MG63 (cell line): ENCODE data around the gene JOSD2. TPM values are rescaled to one million over a fixed set of nuclear protein-coding genes. Genes with fewer than 3 reads are reported as not detected.

Experiments
- DNase-seq: peaks from one replicate; pipeline ENCODE4 v3.0.0-alpha.2; 2020
- H3K27me3 ChIP-seq: fragments of 250-450 bp; sonication (Bioruptor Pico); 2 replicates; pipeline ENCODE4 v1.5.1; 2020; ENCODE audit warnings: mild to moderate bottlenecking, moderate library complexity
- H3K36me3 ChIP-seq: fragments of 250-450 bp; sonication (Bioruptor Pico); 2 replicates; pipeline ENCODE4 v1.5.1; 2020; ENCODE audit warnings: mild to moderate bottlenecking, moderate library complexity
- H3K4me3 ChIP-seq: fragments of 250-450 bp; sonication (Bioruptor Pico); 2 replicates; pipeline ENCODE4 v1.5.1; 2020; ENCODE audit warnings: mild to moderate bottlenecking, moderate library complexity
- H3K9me3 ChIP-seq: fragments of 250-450 bp; sonication (Bioruptor Pico); 2 replicates; pipeline ENCODE4 v1.5.1; 2020; ENCODE audit warnings: mild to moderate bottlenecking, moderate library complexity
- total RNA-seq: library from RNA; depleted of rRNA; stranded (reverse); fragments of >200 nt; shearing (Covaris generic); gene quantifications from 2 replicates; pipeline ENCODE4 v1.2.3, GENCODE V29; 2014; ENCODE audit warnings: low replicate concordance

The JOSD2 gene
- total RNA-seq, 1 experiment from 2014 or later, result 92.8 TPM

- Histone ChIP-seq H3K9me3 (peaks cover 12% of the 10 kb centered on the region), H3K36me3 (no peaks in the 10 kb centered on the region), H3K4me3 (no peak overlapping the region), H3K27me3 (peaks cover 57% of the 10 kb centered on the region)
- no peak for DNase-seq
These were observed 20.6 kb downstream of the JOSD2 start for GRCh38 chr19:50490411-50490811.

GRCh38 chr19:50489461-50490011, 21.5 kb downstream of the JOSD2 start:
- peaks cover 51% of the 10 kb centered on the region for H3K27me3 ChIP-seq
- peaks cover 12% of the 10 kb centered on the region for H3K9me3 ChIP-seq
- no peak for DNase-seq
- no peaks in the 10 kb centered on the region for H3K36me3 ChIP-seq
- H3K4me3 ChIP-seq, result no peak overlapping the region

DNA sequence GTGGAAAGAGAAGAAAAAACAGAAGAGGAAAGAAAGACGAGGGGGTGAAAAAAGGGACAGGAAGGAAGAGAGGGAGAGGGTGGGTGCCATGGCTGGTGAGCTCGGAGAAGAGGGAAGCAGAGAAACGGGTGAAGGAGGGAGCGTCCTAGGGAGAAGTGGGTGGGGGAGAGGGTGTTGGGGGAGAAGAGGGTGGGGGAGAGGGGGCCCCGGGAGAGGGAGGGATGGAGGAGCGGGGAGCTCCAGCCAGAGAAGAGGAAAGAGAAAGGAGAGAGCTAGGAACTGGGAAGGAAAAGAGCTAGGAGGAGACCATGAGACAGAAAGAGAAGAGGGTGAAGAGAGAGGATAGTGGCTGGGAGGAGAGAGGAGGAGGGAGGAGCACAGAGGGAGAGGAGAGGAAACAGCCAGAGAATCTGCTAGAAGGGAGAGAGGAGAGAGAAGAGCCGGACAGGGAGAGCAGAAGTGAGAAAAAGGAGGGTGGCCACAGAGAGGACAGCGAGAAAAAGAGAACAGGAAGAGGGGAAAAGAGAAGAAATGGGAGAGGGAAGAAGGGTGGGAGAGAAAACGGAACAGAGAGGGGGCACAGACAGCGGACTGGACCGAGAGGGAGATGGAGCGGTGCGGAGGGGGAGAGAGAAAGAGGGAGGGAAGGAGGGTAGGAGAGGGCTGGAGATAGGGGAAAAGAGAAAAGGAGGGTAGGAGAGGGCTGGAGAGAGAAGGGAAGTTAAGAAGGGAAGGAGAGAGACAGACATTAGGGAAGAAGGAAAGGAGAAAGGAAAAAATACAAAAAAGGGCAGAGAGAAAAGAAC, 22.4 kb downstream of the JOSD2 start:
- Histone ChIP-seq H3K36me3 (no peaks in the 10 kb centered on the region), H3K9me3 (peaks cover 12% of the 10 kb centered on the region), H3K4me3 (no peak overlapping the region), H3K27me3 (peaks cover 44% of the 10 kb centered on the region)
- DNase-seq, result no peak

- Histone ChIP-seq H3K27me3 (peaks cover 36% of the 10 kb centered on the region), H3K9me3 (peaks cover 12% of the 10 kb centered on the region), H3K4me3 (no peak overlapping the region), H3K36me3 (no peaks in the 10 kb centered on the region)
- DNase-seq, result peak; percentile 36
These were observed 24.0 kb downstream of the JOSD2 start for GRCh38 chr19:50486823-50487515.

- Histone ChIP-seq H3K27me3 (peaks cover 20% of the 10 kb centered on the region), H3K9me3 (peaks cover 12% of the 10 kb centered on the region), H3K36me3 (no peaks in the 10 kb centered on the region), H3K4me3 (no peak overlapping the region)
- DNase-seq, result no peak
These were observed 25.6 kb downstream of the JOSD2 start for GRCh38 chr19:50485284-50485955.

DNA sequence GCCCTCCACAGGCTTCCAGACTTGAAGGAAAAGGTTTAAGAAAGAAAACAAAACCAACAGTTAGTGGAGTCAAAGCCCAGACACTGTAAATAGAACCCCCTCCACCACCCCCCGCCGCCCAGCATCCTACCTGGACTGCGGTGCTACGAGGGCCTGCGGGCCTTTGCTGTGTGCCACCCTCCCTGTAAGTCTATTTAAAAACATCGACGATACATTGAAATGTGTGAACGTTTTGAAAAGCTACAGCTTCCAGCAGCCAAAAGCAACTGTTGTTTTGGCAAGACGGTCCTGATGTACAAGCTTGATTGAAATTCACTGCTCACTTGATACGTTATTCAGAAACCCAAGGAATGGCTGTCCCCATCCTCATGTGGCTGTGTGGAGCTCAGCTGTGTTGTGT, 28.1 kb downstream of the JOSD2 start:
- Histone ChIP-seq H3K4me3 (no peak overlapping the region), H3K27me3 (peaks cover 6% of the 10 kb centered on the region; the same call in 1 of the 2 replicates), H3K9me3 (peaks cover 12% of the 10 kb centered on the region), H3K36me3 (peaks cover 6% of the 10 kb centered on the region; the same call in 1 of the 2 replicates)
- no peak for DNase-seq

- DNase-seq, result no peak
- Histone ChIP-seq H3K27me3 (peaks cover 1% of the 10 kb centered on the region; the same call in 1 of the 2 replicates), H3K36me3 (peaks cover 6% of the 10 kb centered on the region; the same call in 1 of the 2 replicates), H3K9me3 (peaks cover 12% of the 10 kb centered on the region), H3K4me3 (no peak overlapping the region)
These were observed 28.6 kb downstream of the JOSD2 start for GRCh38 chr19:50482271-50482855.

GRCh38 chr19:50481351-50482149, 29.4 kb downstream of the JOSD2 start:
- Histone ChIP-seq H3K9me3 (peaks cover 9% of the 10 kb centered on the region), H3K4me3 (no peak overlapping the region), H3K27me3 (no peaks in the 10 kb centered on the region), H3K36me3 (peaks cover 6% of the 10 kb centered on the region; the same call in 1 of the 2 replicates)
- no peak for DNase-seq

DNA sequence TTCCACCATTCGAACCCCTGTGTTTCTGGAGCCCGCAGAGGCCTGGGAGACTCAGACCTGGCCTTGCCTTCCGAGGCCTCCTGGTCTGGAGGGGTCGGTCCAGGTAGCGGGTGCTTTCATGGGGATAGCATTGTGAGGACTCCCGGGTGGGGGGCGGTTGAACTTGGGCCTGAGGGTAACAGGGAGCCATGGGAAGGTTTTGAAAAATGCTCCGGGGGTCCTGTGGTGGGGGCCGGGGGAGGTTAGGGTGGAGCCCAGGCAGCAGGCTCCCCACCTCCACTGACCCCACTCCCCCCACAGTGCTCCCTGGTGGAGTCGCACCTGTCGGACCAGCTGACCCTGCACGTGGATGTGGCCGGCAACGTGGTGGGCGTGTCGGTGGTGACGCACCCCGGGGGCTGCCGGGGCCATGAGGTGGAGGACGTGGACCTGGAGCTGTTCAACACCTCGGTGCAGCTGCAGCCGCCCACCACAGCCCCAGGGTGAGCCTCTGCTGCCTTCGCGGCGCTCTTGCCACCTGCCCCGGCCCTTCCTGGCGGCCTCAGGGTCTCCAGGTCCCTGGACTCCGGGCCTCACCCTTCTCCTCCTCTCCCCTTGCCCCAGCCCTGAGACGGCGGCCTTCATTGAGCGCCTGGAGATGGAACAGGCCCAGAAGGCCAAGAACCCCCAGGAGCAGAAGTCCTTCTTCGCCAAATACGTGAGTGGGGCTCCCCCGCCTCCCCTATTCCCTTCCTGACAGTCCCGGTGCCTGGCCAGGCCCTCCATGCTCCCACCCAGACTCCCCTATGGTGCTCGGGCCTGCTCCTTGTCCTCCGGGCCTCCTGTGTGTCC, 30.5 kb downstream of the JOSD2 start:
- Histone ChIP-seq H3K4me3 (no peak overlapping the region), H3K27me3 (no peaks in the 10 kb centered on the region; the same call in 1 of the 2 replicates), H3K9me3 (no peaks in the 10 kb centered on the region), H3K36me3 (peaks cover 6% of the 10 kb centered on the region; the same call in 1 of the 2 replicates)
- DNase-seq, result no peak

DNA sequence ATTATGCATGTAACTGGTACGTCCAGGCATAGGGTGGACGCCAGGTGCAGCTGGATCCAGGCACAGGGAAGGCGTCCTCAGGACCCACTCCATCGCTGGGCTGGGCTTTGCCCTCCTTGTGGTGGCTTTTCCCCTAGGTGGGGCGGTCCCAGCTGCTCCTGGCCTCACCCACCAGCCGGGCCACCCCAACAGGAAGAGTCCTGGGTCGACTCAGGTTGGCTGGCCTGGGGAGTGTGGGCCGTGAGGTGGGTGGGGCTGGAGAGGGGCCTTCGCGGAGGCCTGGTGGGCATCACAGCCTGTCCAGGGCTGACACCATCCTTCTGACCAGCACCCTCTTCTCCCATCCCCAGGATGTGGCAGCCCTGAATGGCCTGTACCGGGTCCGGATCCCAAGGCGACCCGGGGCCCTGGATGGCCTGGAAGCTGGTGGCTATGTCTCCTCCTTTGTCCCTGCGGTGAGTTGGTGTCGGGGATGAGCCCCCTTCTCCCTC, 31.2 kb downstream of the JOSD2 start:
- no peak for DNase-seq
- H3K9me3 ChIP-seq, result no peaks in the 10 kb centered on the region
- no peaks in the 10 kb centered on the region; the same call in 1 of the 2 replicates for H3K27me3 ChIP-seq
- no peak overlapping the region for H3K4me3 ChIP-seq
- peaks cover 6% of the 10 kb centered on the region; the same call in 1 of the 2 replicates for H3K36me3 ChIP-seq

DNA sequence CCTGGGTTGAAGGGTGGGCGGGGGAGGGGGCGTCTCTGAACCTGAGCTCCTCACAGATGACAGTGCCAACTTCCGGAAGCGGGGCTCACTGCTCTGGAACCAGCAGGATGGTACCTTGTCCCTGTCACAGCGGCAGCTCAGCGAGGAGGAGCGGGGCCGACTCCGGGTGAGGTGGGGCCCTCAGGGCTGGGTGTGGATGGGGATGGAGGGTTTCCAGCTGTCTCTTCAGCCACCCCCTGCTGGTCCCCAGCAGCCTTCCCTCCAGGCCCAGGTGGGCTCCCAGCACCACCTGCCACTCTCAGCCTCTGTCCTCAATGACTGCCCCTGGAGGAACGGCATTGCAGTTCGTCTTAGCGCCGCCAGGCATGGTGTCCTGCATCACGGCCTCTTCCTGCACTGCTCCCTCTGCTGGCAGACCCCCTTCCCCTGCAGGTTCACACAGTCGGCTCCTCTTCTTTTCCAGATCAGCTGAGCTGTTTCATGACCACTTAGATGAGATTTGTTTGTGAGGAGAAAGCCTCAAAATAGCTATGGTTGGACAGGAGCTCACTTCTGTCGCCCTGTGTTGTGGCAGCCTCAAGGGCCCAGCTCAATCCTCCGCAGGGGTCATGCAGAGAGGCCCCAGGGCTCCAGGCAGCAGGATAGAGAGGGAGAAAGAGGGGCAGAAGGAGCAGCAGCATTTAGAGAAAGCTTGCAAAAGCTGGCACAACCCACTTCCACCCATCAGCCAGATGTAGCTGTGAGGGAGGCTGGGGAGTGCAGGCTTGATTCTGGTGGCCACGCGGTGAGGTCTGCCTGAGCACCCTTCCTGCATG, 31.9 kb downstream of the JOSD2 start:
- no peak overlapping the region for H3K4me3 ChIP-seq
- no peaks in the 10 kb centered on the region for H3K9me3 ChIP-seq
- peak; percentile 30 for DNase-seq
- H3K36me3 ChIP-seq, result peaks cover 6% of the 10 kb centered on the region; the same call in 1 of the 2 replicates
- no peaks in the 10 kb centered on the region; the same call in 1 of the 2 replicates for H3K27me3 ChIP-seq

- H3K4me3 ChIP-seq, result peak overlapping the region; percentile 78
- H3K9me3 ChIP-seq, result no peaks in the 10 kb centered on the region
- peaks cover 6% of the 10 kb centered on the region; the same call in 1 of the 2 replicates for H3K36me3 ChIP-seq
- peaks cover 4% of the 10 kb centered on the region; the same call in 1 of the 2 replicates for H3K27me3 ChIP-seq
- DNase-seq, result no peak
These were observed 33.1 kb downstream of the JOSD2 start for GRCh38 chr19:50477751-50478515.

GRCh38 chr19:50476907-50477238, 34.1 kb downstream of the JOSD2 start:
- no peak for DNase-seq
- Histone ChIP-seq H3K27me3 (peaks cover 4% of the 10 kb centered on the region; the same call in 1 of the 2 replicates), H3K9me3 (no peaks in the 10 kb centered on the region), H3K36me3 (peaks cover 6% of the 10 kb centered on the region; the same call in 1 of the 2 replicates), H3K4me3 (peak overlapping the region; percentile 78)
